HG03135 (cell line): ENCODE data around the gene FAM219B.
"Not testable (repeated sequence)": the region's sequence is repeated elsewhere in the genome, so short reads cannot be mapped to it uniquely, and the experiment has no call there.

ENCODE experiments used
- ATAC-seq: cut with Tn5 transposase; IDR thresholded peaks from one replicate; pipeline ENCODE4 v1.9.1; 2021; ENCODE audit warnings: mild to moderate bottlenecking, moderate library complexity; ENCODE audit not compliant: unreplicated experiment

The FAM219B gene

GRCh38 chr15:74904190-74904805 lies 2.4 kb downstream of the FAM219B start:
- ATAC-seq: no peak

DNA sequence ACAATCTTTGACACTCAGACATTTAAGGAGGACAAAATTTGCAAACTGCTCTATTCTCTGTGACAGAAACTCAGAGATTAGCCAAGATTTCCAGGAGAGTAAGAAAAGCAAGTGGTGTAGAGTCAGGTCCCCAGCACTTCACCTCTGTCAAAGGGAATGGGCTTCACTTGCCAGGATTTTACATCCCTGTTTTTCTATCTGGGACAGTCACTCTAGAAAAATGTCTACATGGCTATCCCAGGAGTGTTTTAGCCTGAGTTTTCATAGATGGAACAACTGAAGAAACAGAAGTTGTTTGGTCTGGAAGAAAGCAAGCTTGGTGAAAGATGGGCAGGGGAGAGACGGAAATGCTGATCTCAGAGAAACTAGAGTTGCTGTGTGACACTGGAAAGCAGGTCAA lies 3.0 kb downstream of the FAM219B start:
- no peak for ATAC-seq

- no peak for ATAC-seq
Measured at GRCh38 chr15:74902295-74903075, 4.2 kb downstream of the FAM219B start.

GRCh38 chr15:74901612-74902063 lies 5.0 kb downstream of the FAM219B start:
- ATAC-seq: no peak

- no peak for ATAC-seq
Measured at GRCh38 chr15:74897300-74897701, 9.3 kb downstream of the FAM219B start.

DNA sequence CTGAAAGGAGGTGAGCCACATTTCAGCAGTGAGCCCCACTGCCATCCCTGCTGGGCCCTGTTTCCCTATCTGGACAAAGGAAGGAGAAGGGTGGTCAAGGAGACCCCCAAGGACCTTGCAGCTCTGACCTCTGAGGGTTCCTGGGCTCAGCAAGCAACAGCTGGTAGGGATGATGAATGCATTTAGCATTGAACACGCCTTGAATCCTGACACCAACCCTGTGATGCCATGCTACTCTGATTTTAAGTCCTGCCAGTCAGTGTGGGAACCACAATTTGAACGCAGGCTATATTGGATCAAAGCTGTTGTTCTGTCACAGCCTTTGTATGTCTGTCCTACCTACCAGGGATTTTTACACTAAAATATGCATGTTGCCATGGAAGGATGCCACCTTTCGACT lies 10.3 kb downstream of the FAM219B start:
- no peak for ATAC-seq

DNA sequence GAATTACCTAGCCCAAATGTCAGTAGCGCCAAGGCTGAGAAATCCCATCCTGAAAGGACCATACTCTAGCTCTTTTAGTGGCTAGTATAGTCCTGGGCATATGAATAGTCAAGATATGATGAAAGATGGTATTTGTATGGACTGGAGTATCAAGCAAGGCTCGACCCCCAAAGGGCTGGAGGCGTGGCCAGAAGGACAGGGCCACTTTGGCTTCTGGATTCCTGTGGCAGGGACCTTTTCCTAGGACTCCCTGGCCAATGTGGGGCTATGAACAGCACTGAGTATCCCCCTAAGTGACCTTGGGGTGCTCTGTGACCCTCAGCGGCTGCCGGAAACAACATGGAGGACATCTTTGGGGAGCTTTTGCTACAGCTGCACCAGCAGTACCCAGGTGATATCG lies 10.8 kb downstream of the FAM219B start:
- ATAC-seq: no peak

- not testable (repeated sequence) for ATAC-seq
Measured at GRCh38 chr15:74894383-74894782, 12.3 kb downstream of the FAM219B start.

DNA sequence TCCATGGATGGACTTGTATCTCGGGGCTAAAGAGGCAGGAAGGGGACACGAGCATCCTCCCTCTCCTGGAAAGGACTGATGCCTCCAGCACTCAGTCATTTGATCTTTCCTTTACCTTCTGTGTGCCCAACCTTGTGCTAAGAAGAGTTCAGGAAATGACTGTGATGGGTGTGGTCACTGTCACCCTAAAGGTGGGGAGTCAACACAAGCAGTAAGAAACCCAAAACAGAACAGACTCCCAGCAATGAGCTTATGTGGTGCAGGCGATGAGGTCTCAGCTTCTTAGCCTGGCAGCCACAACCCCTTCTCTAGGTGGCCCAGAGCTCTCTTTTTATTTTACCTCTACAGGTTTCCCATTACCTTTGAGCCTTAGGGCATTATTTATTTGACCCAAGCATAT lies 13.0 kb downstream of the FAM219B start:
- no peak for ATAC-seq

DNA sequence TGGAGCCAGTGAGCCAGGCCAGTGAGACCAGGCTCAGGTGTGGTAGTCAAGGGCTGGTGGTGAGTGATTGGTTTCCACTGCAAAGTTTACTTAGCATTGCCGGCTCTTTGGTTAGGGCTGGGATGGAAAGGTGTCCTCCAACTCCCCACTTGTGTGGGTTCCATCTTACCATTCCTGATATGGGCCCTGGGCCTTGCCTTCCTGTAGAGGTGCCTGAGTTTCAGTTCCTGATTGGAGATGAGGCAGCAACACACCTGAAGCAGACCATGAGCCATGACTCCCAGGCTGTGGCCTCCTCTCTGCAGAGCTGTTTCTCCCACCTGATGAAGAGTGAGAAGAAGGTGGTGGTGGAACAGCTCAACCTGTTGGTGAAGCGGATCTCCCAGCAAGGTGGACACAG lies 13.7 kb downstream of the FAM219B start:
- ATAC-seq: no peak

DNA sequence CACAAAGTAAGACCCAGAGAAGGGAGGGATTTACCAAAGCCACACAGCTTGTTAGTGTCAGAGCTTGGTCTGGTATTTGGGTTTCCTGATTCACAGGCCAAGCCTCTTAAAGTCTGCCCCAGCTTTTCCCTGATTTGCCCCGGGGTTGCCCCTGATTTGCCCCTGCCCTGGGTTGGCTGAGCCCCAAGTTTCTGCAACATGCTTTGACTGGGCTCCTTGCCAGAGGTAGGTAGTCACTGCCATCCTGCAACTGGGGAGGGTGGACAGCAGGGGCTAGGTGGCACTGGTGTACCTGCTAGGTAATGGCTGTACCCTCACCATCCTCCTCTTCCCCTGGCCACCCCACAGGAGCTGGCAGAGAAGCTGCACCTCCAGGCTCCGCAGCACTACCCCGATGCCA lies 14.3 kb downstream of the FAM219B start:
- ATAC-seq: no peak

DNA sequence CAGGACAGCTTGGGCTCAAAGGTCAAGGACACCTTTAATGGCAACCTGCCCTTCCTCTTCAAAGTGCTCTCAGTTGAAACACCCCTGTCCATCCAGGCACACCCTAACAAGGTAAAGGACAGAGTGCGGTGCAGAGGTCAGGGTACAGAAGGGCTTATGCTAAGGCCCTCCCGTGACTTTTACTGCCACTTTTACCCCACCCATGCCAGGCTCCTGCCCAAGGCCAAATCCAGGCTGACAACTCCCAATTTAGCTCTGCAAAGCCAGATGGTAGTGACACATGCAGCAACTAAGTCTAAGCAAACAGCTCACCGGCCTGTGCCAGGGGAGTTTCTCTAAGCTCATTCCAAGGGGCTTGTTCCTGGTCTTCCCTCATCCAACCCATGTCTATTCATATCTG lies 15.2 kb downstream of the FAM219B start:
- ATAC-seq: no peak

DNA sequence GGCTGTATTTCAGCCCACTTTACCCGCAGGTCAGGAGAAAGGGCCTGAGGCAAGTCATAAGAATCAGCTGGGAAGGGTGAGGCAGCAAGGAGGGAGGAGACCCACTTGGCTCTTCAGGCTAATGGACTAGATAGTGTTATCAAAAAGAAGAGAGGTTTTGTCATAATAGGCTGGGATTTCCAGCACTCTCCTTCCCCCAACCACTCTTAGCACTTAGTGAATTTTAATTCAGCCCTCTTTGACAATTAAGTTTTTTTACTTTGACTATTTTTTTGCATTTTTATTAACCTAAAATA lies 16.0 kb downstream of the FAM219B start:
- ATAC-seq: no peak

DNA sequence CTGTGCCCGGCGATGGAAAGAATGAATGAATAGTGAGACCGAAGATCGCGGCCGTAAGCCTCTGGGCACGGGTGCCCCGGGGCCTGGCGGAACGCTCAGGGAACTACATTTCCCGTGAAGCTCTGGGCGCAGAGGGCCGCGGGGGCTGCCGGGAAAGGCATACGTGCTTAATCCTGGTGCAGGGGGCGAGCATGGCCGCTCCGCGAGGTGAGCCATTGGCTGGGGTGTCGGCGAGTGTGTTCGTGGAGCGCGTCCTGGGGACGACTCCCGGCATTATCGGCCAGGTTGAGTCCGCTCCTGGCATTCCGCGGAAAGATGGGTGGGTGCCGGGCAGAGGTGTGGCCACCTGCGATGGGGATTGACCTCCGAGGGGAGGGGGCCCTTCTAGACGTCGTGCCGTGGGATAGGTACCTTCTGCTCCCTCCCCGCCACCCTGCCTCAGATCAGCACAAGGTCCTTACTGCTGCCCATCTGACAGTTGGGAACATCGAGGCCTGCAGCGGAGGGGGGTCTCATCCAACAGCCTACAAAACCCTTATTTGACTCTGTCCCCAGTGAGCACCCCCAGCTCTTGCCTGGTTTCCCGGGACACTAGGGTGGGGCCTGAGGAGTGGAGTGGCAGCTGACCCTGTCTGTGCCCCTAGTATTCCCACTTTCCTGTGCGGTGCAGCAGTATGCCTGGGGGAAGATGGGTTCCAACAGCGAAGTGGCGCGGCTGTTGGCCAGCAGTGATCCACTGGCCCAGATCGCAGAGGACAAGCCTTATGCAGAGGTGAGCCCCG lies 16.6 kb downstream of the FAM219B start, which contains the start of gene MPI:
MPI (plus strand) TSS at position 160 of the 782 bp plus-strand sequence; CDS start at position 192, 32 bp downstream.
- peak; percentile 88 for ATAC-seq

GRCh38 chr15:74889390-74889882 lies 17.2 kb downstream of the FAM219B start:
- peak; percentile 26 for ATAC-seq

- no peak for ATAC-seq
Measured at GRCh38 chr15:74888716-74889115, 17.9 kb downstream of the FAM219B start.

GRCh38 chr15:74887537-74888193 lies 19.0 kb downstream of the FAM219B start:
- ATAC-seq: not testable (repeated sequence)

GRCh38 chr15:74885461-74885860 lies 21.2 kb downstream of the FAM219B start:
- no peak for ATAC-seq

DNA sequence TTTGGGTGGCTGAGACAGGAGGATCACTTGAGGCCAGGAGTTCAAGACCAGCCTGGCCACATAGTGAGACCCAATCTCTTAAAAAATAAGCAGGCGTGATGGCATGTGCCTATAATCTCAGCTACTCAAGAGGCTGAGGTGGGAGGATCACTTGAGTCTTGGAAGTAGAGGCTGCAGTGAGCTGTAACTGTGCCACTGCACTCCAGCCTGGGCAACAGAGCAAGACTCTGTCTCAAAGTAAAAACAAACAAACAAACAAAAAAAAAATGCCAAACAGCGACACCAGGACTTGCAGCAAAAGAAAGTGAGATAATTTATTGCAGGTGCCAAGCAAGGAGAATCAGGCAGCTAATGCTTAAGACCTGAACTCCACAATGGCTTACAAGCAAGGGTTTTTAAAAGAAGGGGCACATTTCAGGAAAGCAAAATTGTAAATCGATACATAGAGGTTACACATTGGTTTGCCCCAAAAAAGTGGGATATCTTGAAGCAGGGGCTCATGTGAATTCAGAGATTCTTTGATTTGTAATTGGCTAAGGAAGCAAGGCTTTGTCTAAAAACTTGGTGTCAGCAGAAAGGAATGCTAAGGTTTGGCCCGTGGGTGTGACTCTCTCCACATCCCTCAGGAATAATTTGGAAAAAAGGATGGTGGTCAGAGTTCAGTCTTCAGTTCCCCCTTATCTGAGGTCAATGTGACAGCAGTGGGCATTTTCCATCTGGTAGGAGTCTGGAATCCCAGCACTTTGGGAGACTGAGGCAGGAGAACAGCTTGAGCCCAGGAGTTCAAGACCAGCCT lies 22.0 kb downstream of the FAM219B start:
- ATAC-seq: no peak

DNA sequence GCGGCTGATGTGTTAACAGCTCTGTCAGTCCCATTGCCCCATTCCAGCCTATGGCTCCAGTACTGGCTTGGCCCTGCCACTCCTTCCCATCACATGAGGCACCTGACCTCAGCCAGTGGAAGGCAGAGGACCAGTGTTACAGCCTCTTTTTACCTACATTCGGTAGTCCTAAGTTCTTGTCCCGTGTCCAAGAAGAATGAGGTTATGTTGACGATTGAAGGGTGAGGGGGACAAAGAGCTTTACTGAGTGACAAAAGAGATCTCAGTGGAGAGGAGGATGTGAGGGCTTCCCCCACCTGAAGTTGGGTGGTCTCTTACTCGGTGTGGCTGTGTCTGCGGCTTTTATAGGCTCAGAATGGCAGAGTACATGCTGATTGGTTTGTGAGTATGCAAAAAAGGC lies 24.1 kb downstream of the FAM219B start:
- ATAC-seq: no peak
